T47D (cell line): Measurements from ENCODE around the gene PSMD6.

Source experiments
- DNase-seq, 2 experiments: peaks; one replicate each; pipeline versions ENCODE4 v3.0.0 to v3.0.0-alpha.2; 2011 to 2012; ENCODE audit warnings: low read depth in 1 of 2, low spot score in 1 of 2
- JUND ChIP-seq: IDR thresholded peaks from 2 replicates; pipeline ENCODE4 v1.6.1; 2012; ENCODE audit warnings: low read depth
- in situ Hi-C: cut with HindIII; loops from 2 replicates; pipeline ENCODE4 v1.10.0; 2016; ENCODE audit warnings: low sequenced_read_pairs, low pct_unique_long_range_greater_than_20kb

Gene PSMD6

GRCh38 chr3:63977893-63978292 lies 45.4 kb downstream of the PSMD6 start:
- DNase-seq: no peak
- TF ChIP-seq JUND: no peak
- in situ Hi-C loops: no loop called here

- in situ Hi-C loops: no loop called here
- no peak for TF ChIP-seq JUND
- DNase-seq: no peak
These were observed 46.5 kb downstream of the PSMD6 start for GRCh38 chr3:63976872-63977200.

- in situ Hi-C loops: no loop called here
- TF ChIP-seq JUND: no peak
- peak in 1 of 2 experiments; percentile 20 for DNase-seq
These were observed 47.0 kb downstream of the PSMD6 start for GRCh38 chr3:63976161-63976871.

GRCh38 chr3:63975723-63976122 lies 47.6 kb downstream of the PSMD6 start:
- no peak for DNase-seq
- TF ChIP-seq JUND: no peak
- in situ Hi-C loops: no loop called here

- no peak for TF ChIP-seq JUND
- DNase-seq: no peak
- in situ Hi-C loops: no loop called here
These were observed 48.8 kb downstream of the PSMD6 start for GRCh38 chr3:63974451-63974850.

GRCh38 chr3:63973406-63973805 lies 49.9 kb downstream of the PSMD6 start:
- in situ Hi-C loops: no loop called here
- TF ChIP-seq JUND: no peak
- no peak for DNase-seq

- TF ChIP-seq JUND: no peak
- no peak for DNase-seq
- in situ Hi-C loops: no loop called here
These were observed 50.3 kb downstream of the PSMD6 start for GRCh38 chr3:63972987-63973386.

- DNase-seq: peak in 1 of 2 experiments; percentile 4
- in situ Hi-C loops: no loop called here
- TF ChIP-seq JUND: no peak
These were observed 51.1 kb downstream of the PSMD6 start for GRCh38 chr3:63972196-63972595.

- in situ Hi-C loops: no loop called here
- DNase-seq: no peak
- TF ChIP-seq JUND: no peak
These were observed 52.4 kb downstream of the PSMD6 start for GRCh38 chr3:63970631-63971475.

- in situ Hi-C loops: no loop called here
- no peak for TF ChIP-seq JUND
- DNase-seq: no peak
These were observed 53.4 kb downstream of the PSMD6 start for GRCh38 chr3:63969876-63970275.

- TF ChIP-seq JUND: no peak
- DNase-seq: no peak
- in situ Hi-C loops: no loop called here
These were observed 54.5 kb downstream of the PSMD6 start for GRCh38 chr3:63968612-63969350.

GRCh38 chr3:63967675-63968611 lies 55.4 kb downstream of the PSMD6 start:
- TF ChIP-seq JUND: no peak
- DNase-seq: no peak
- in situ Hi-C loops: no loop called here
